GM21367 (cell line): Measurements from ENCODE around the gene SIPA1L3.

Experiments used
- ATAC-seq: cut with Tn5 transposase; IDR thresholded peaks from one replicate; pipeline ENCODE4 v1.9.1; 2021; ENCODE audit not compliant: unreplicated experiment

Gene SIPA1L3

GRCh38 chr19:38252385-38252784, 345.4 kb downstream of the SIPA1L3 start:
- no peak for ATAC-seq

- no peak for ATAC-seq
Measured at GRCh38 chr19:38252941-38253691, 346.1 kb downstream of the SIPA1L3 start.

- ATAC-seq, result no peak
Measured at GRCh38 chr19:38253788-38254187, 346.8 kb downstream of the SIPA1L3 start.

- ATAC-seq, result no peak
Measured at GRCh38 chr19:38255383-38256014, 348.5 kb downstream of the SIPA1L3 start.
